ENCODE measurements around the gene KCTD15. TPM values are rescaled to one million over a fixed set of nuclear protein-coding genes. Genes with fewer than 3 reads are reported as not detected.

KCTD15 gene
- total and polyA plus RNA-seq, 2 donors (not counting 1 experiment from before 2014, with no cell fraction given), result 0.54 to 0.81 TPM

GRCh38 chr19:33788676-33789075, 8.0 kb upstream of the KCTD15 start:
- H3K27ac ChIP-seq (ENCODE audit: low read length in 2 of 2), result no peak overlapping the region
- H3K4me1 ChIP-seq (ENCODE audit: control insufficient read depth in 2 of 2, insufficient read depth in 2 of 2, low read length in 2 of 2), result no peaks in the 10 kb centered on the region
- intact Hi-C loops (cut with micrococcal nuclease), result no loop called here
- H3K27ac Mint-ChIP-seq, result no peak overlapping the region
- H3K4me3 ChIP-seq (ENCODE audit: control extremely low read depth in 1 of 5, extremely low read depth in 1 of 5, insufficient read depth in 1 of 5, low read depth in 2 of 5, low read length in 4 of 5), result no peak overlapping the region
- peaks cover 0 to 31% (median 10%) of the 10 kb centered on the region in 4 experiments for H3K27me3 ChIP-seq (replicated peaks in 1 of 4; ENCODE audit: control extremely low read depth in 1 of 4, control insufficient read depth in 3 of 4, insufficient read depth in 4 of 4, low read length in 3 of 4)
- H3K9ac ChIP-seq (ENCODE audit: low read length), result no peak overlapping the region
- no peaks in the 10 kb centered on the region for H3K4me1 Mint-ChIP-seq
- no peaks in the 10 kb centered on the region for H3K36me3 ChIP-seq (replicated peaks in 1 of 2; ENCODE audit: control extremely low read depth in 1 of 2, control insufficient read depth in 1 of 2, extremely low read depth in 1 of 2, insufficient read depth in 2 of 2, low read length in 1 of 2)
- H3K9me3 ChIP-seq (ENCODE audit: control extremely low read depth in 1 of 3, control insufficient read depth in 2 of 3, insufficient read depth in 1 of 3, low read length in 2 of 3), result no peaks in the 10 kb centered on the region
- no peaks in the 10 kb centered on the region for H3K79me2 ChIP-seq (ENCODE audit: control insufficient read depth, insufficient read depth, low read length)
- peaks cover 48% of the 10 kb centered on the region for H3K27me3 Mint-ChIP-seq
- CTCF ChIA-PET, result interaction anchor here (1.8 kb wide), 1 partner anchor 11 kb away, joined by 5 read pairs; no protein-coding TSS in a partner anchor
- POLR2A ChIA-PET, result no interaction called here
- no peak for DNase-seq
- WGBS (ENCODE audit: insufficient coverage), result 77% methylated on average over 4 of the region's 4 CpGs
- no peak for ATAC-seq (ENCODE audit: low read depth)
- no peak overlapping the region for H3K4me2 ChIP-seq (replicated peaks; ENCODE audit: low read depth, low read length, poor library complexity, severe bottlenecking)
- no peaks in the 10 kb centered on the region for H3K9me3 Mint-ChIP-seq (ENCODE audit: insufficient read depth)
- no peak overlapping the region for H3K4me3 Mint-ChIP-seq
- H4K20me1 ChIP-seq (ENCODE audit: control insufficient read depth, insufficient read depth, low read length, poor library complexity, severe bottlenecking), result no peaks in the 10 kb centered on the region
- H2AFZ ChIP-seq (ENCODE audit: insufficient read depth, low read depth, low read length, poor library complexity, severe bottlenecking), result no peak overlapping the region
- no peak for TF ChIP-seq EZH2 (IDR thresholded peaks at IDR 0.05; ENCODE audit: borderline replicate concordance, insufficient read depth, low read depth, low read length, poor library complexity, severe bottlenecking)
- TF ChIP-seq, protein P1, sequence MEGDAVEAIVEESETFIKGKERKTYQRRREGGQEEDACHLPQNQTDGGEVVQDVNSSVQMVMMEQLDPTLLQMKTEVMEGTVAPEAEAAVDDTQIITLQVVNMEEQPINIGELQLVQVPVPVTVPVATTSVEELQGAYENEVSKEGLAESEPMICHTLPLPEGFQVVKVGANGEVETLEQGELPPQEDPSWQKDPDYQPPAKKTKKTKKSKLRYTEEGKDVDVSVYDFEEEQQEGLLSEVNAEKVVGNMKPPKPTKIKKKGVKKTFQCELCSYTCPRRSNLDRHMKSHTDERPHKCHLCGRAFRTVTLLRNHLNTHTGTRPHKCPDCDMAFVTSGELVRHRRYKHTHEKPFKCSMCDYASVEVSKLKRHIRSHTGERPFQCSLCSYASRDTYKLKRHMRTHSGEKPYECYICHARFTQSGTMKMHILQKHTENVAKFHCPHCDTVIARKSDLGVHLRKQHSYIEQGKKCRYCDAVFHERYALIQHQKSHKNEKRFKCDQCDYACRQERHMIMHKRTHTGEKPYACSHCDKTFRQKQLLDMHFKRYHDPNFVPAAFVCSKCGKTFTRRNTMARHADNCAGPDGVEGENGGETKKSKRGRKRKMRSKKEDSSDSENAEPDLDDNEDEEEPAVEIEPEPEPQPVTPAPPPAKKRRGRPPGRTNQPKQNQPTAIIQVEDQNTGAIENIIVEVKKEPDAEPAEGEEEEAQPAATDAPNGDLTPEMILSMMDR (IDR thresholded peaks at IDR 0.05), result no peak

- Histone ChIP-seq H2AFZ (ENCODE audit: insufficient read depth, low read depth, low read length, poor library complexity, severe bottlenecking) (no peak overlapping the region), H3K4me1 (ENCODE audit: control insufficient read depth in 2 of 2, insufficient read depth in 2 of 2, low read length in 2 of 2) (no peaks in the 10 kb centered on the region), H3K27me3 (replicated peaks in 1 of 4; ENCODE audit: control extremely low read depth in 1 of 4, control insufficient read depth in 3 of 4, insufficient read depth in 4 of 4, low read length in 3 of 4) (peaks cover 0 to 32% (median 11%) of the 10 kb centered on the region in 4 experiments), H3K36me3 (replicated peaks in 1 of 2; ENCODE audit: control extremely low read depth in 1 of 2, control insufficient read depth in 1 of 2, extremely low read depth in 1 of 2, insufficient read depth in 2 of 2, low read length in 1 of 2) (no peaks in the 10 kb centered on the region), H3K79me2 (ENCODE audit: control insufficient read depth, insufficient read depth, low read length) (no peaks in the 10 kb centered on the region), H3K4me2 (replicated peaks; ENCODE audit: low read depth, low read length, poor library complexity, severe bottlenecking) (no peak overlapping the region), H4K20me1 (ENCODE audit: control insufficient read depth, insufficient read depth, low read length, poor library complexity, severe bottlenecking) (no peaks in the 10 kb centered on the region), H3K9ac (ENCODE audit: low read length) (no peak overlapping the region), H3K9me3 (ENCODE audit: control extremely low read depth in 1 of 3, control insufficient read depth in 2 of 3, insufficient read depth in 1 of 3, low read length in 2 of 3) (no peaks in the 10 kb centered on the region), H3K27ac (ENCODE audit: low read length in 2 of 2) (no peak overlapping the region), H3K4me3 (ENCODE audit: control extremely low read depth in 1 of 5, extremely low read depth in 1 of 5, insufficient read depth in 1 of 5, low read depth in 2 of 5, low read length in 4 of 5) (no peak overlapping the region)
- Mint-ChIP-seq H3K27me3 (peaks cover 45% of the 10 kb centered on the region), H3K4me1 (no peaks in the 10 kb centered on the region), H3K4me3 (no peak overlapping the region), H3K27ac (no peak overlapping the region), H3K9me3 (ENCODE audit: insufficient read depth) (no peaks in the 10 kb centered on the region)
- CTCF ChIA-PET, result no interaction called here
- ATAC-seq (ENCODE audit: low read depth), result no peak
- TF ChIP-seq, protein P1 (IDR thresholded peaks at IDR 0.05), result no peak
- no peak for TF ChIP-seq EZH2 (IDR thresholded peaks at IDR 0.05; ENCODE audit: borderline replicate concordance, insufficient read depth, low read depth, low read length, poor library complexity, severe bottlenecking)
- POLR2A ChIA-PET, result no interaction called here
- intact Hi-C loops (cut with micrococcal nuclease), result no loop called here
- no peak for DNase-seq
- 96% methylated on average over 4 of the region's 5 CpGs for WGBS (ENCODE audit: insufficient coverage)
These were observed 7.3 kb upstream of the KCTD15 start for GRCh38 chr19:33789344-33789743.
